ENCODE results near the gene CACNA1C. TPM values are rescaled to one million over a fixed set of nuclear protein-coding genes. Genes with fewer than 3 reads are reported as not detected.

The CACNA1C gene
- total RNA-seq, 2 donors from 2014 or later, result 0.84 to 10.2 TPM

DNA sequence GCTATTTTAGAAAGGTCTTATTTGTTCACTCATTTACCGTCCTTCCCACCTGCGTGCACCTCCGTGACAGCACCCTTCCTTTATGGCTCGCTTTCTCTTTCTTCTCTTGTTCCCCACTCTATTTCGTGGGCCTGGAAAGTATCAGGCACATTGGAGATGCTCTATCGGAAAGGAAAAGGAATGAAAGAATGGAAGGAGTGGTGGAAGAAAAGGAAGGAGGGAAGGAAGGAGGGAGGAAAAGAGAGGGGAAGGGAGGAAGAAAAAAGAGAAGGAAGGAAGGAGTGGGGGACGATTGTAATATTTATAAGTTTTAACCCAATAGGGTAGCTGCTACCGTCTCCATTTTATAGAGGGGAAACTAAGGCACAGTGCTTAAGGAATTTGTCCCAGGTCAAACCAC is 363.4 kb downstream of the CACNA1C start:
- Histone ChIP-seq H3K9me3 (no peaks in the 10 kb centered on the region), H3K27me3 (no peaks in the 10 kb centered on the region), H3K4me1 (no peaks in the 10 kb centered on the region), H3K9ac (ENCODE audit: low read depth in 2 of 2, low read length in 2 of 2) (no peak overlapping the region), H3K36me3 (no peaks in the 10 kb centered on the region), H3K27ac (no peak overlapping the region), H3K4me3 (no peak overlapping the region)
- no peak for DNase-seq
- intact Hi-C loops (cut with DNase I), result no loop called here
- TF ChIP-seq, protein P1, sequence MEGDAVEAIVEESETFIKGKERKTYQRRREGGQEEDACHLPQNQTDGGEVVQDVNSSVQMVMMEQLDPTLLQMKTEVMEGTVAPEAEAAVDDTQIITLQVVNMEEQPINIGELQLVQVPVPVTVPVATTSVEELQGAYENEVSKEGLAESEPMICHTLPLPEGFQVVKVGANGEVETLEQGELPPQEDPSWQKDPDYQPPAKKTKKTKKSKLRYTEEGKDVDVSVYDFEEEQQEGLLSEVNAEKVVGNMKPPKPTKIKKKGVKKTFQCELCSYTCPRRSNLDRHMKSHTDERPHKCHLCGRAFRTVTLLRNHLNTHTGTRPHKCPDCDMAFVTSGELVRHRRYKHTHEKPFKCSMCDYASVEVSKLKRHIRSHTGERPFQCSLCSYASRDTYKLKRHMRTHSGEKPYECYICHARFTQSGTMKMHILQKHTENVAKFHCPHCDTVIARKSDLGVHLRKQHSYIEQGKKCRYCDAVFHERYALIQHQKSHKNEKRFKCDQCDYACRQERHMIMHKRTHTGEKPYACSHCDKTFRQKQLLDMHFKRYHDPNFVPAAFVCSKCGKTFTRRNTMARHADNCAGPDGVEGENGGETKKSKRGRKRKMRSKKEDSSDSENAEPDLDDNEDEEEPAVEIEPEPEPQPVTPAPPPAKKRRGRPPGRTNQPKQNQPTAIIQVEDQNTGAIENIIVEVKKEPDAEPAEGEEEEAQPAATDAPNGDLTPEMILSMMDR (IDR thresholded peaks at IDR 0.05), result no peak

DNA sequence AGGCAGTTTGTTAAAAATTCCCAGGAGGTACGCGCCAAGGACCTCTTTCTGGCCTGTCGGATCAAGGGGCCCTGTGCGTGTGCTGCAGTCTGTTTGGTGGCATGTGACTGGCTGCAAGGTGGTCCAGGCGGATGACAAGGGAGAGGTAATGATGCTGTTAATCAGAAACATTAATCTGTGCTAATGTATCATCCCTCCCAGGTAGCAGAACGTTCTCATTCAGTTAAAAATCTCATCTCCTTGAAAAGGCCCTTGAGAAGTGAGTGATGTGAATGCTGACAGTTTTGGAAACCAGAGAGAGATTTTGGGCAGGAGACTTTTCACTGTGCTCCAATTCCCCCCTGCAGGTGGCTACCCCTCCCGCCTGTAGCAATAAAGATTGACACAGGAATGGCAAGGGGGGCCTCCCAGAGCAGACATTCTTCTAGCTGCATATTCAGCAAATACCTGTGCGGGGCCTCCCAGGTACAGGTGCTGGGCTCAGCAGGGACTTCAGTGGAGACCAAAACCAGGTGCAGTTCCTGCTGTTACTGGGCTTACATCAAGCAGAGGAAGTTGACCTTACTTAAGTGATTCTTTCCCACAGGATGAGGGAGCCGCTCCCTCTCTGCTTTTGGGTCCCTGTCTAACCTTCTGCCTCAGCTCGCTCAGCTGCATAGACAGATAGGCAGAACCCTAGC is 364.8 kb downstream of the CACNA1C start:
- TF ChIP-seq, protein P1 (IDR thresholded peaks at IDR 0.05), result no peak
- Histone ChIP-seq H3K9ac (ENCODE audit: low read depth in 2 of 2, low read length in 2 of 2) (no peak overlapping the region), H3K27ac (no peak overlapping the region), H3K27me3 (no peaks in the 10 kb centered on the region), H3K36me3 (no peaks in the 10 kb centered on the region), H3K4me1 (no peaks in the 10 kb centered on the region), H3K4me3 (no peak overlapping the region), H3K9me3 (no peaks in the 10 kb centered on the region)
- DNase-seq, result no peak
- intact Hi-C loops (cut with DNase I), result no loop called here

GRCh38 chr12:2418579-2418978 is 365.8 kb downstream of the CACNA1C start:
- intact Hi-C loops (cut with DNase I), result no loop called here
- H3K27me3 ChIP-seq, result no peaks in the 10 kb centered on the region
- H3K9me3 ChIP-seq, result no peaks in the 10 kb centered on the region
- no peak overlapping the region for H3K9ac ChIP-seq (ENCODE audit: low read depth in 2 of 2, low read length in 2 of 2)
- no peaks in the 10 kb centered on the region for H3K36me3 ChIP-seq
- no peak overlapping the region for H3K27ac ChIP-seq
- H3K4me1 ChIP-seq, result no peaks in the 10 kb centered on the region
- H3K4me3 ChIP-seq, result no peak overlapping the region
- DNase-seq, result no peak
- TF ChIP-seq, protein P1 (IDR thresholded peaks at IDR 0.05), result no peak

DNA sequence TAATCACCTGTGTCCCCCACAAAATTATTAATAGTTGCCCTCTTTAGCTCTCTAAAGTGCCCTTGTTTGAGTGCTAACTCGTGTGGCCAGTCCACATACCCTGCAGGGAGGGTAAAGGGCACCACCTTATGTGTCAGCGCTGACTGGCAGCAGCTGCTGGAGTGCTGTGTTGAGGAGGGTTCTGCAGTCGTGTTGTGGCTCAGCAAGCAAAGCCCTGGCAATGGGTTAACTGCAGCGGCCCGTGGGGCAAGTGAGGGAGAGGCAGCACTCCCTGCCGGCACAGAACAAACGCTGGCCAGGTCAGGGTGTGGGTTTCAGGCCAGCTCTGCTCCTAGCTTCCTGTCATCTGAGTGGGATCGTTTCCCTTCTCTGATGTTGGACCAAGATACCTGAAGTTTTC is 369.8 kb downstream of the CACNA1C start:
- DNase-seq, result no peak
- Histone ChIP-seq H3K36me3 (no peaks in the 10 kb centered on the region), H3K4me1 (no peaks in the 10 kb centered on the region), H3K9me3 (no peaks in the 10 kb centered on the region), H3K27ac (no peak overlapping the region), H3K27me3 (no peaks in the 10 kb centered on the region), H3K9ac (ENCODE audit: low read depth in 2 of 2, low read length in 2 of 2) (no peak overlapping the region), H3K4me3 (no peak overlapping the region)
- TF ChIP-seq, protein P1 (IDR thresholded peaks at IDR 0.05), result no peak
- intact Hi-C loops (cut with DNase I), result no loop called here

GRCh38 chr12:2429032-2429431 is 376.2 kb downstream of the CACNA1C start:
- TF ChIP-seq, protein P1 (IDR thresholded peaks at IDR 0.05), result no peak
- no peak for DNase-seq
- no peak overlapping the region for H3K27ac ChIP-seq

More at GRCh38 chr12:2429032-2429431, 376.2 kb downstream of the CACNA1C start:
- Histone ChIP-seq H3K36me3 (no peaks in the 10 kb centered on the region), H3K9ac (ENCODE audit: low read depth in 2 of 2, low read length in 2 of 2) (no peak overlapping the region), H3K4me3 (no peak overlapping the region), H3K27me3 (no peaks in the 10 kb centered on the region), H3K4me1 (no peaks in the 10 kb centered on the region), H3K9me3 (no peaks in the 10 kb centered on the region)
- intact Hi-C loops (cut with DNase I), result no loop called here
